ENCODE results near the gene SMIM23.

Gene SMIM23

GRCh38 chr5:171826132-171826531, 40.5 kb downstream of the SMIM23 start:
- DNase-seq (ENCODE audit: low read depth), result no peak

GRCh38 chr5:171827162-171827561, 41.5 kb downstream of the SMIM23 start:
- H3K4me3 ChIP-seq (ENCODE audit: low read depth, low read length), result no peak overlapping the region
- no peak for DNase-seq (ENCODE audit: low read depth)
- no peak for TF ChIP-seq CTCF (IDR thresholded peaks at IDR 0.05; ENCODE audit: low read depth, low read length, missing control alignments)

More at GRCh38 chr5:171826132-171826531, 40.5 kb downstream of the SMIM23 start:
- H3K4me3 ChIP-seq (ENCODE audit: low read depth, low read length), result no peak overlapping the region
- TF ChIP-seq CTCF (IDR thresholded peaks at IDR 0.05; ENCODE audit: low read depth, low read length, missing control alignments), result no peak

- no peak for DNase-seq (ENCODE audit: low read depth)
- no peak for TF ChIP-seq CTCF (IDR thresholded peaks at IDR 0.05; ENCODE audit: low read depth, low read length, missing control alignments)
- H3K4me3 ChIP-seq (ENCODE audit: low read depth, low read length), result no peak overlapping the region
Measured at GRCh38 chr5:171830686-171831085, 45.1 kb downstream of the SMIM23 start.

GRCh38 chr5:171832775-171833174, 47.2 kb downstream of the SMIM23 start:
- no peak for DNase-seq (ENCODE audit: low read depth)
- no peak overlapping the region for H3K4me3 ChIP-seq (ENCODE audit: low read depth, low read length)
- no peak for TF ChIP-seq CTCF (IDR thresholded peaks at IDR 0.05; ENCODE audit: low read depth, low read length, missing control alignments)

- no peak for DNase-seq (ENCODE audit: low read depth)
- no peak overlapping the region for H3K4me3 ChIP-seq (ENCODE audit: low read depth, low read length)
- no peak for TF ChIP-seq CTCF (IDR thresholded peaks at IDR 0.05; ENCODE audit: low read depth, low read length, missing control alignments)
Measured at GRCh38 chr5:171834461-171834860, 48.8 kb downstream of the SMIM23 start.

- TF ChIP-seq CTCF (IDR thresholded peaks at IDR 0.05; ENCODE audit: low read depth, low read length, missing control alignments), result no peak
- no peak for DNase-seq (ENCODE audit: low read depth)
- H3K4me3 ChIP-seq (ENCODE audit: low read depth, low read length), result no peak overlapping the region
Measured at GRCh38 chr5:171835066-171835465, 49.4 kb downstream of the SMIM23 start.

GRCh38 chr5:171837522-171837921, 51.9 kb downstream of the SMIM23 start:
- H3K4me3 ChIP-seq (ENCODE audit: low read depth, low read length), result no peak overlapping the region
- no peak for TF ChIP-seq CTCF (IDR thresholded peaks at IDR 0.05; ENCODE audit: low read depth, low read length, missing control alignments)
- no peak for DNase-seq (ENCODE audit: low read depth)
